ENCODE data around the gene NUCB1.
A peak's percentile ranks its signal among the peaks of the same experiment; 100 is the strongest.

The NUCB1 gene

DNA sequence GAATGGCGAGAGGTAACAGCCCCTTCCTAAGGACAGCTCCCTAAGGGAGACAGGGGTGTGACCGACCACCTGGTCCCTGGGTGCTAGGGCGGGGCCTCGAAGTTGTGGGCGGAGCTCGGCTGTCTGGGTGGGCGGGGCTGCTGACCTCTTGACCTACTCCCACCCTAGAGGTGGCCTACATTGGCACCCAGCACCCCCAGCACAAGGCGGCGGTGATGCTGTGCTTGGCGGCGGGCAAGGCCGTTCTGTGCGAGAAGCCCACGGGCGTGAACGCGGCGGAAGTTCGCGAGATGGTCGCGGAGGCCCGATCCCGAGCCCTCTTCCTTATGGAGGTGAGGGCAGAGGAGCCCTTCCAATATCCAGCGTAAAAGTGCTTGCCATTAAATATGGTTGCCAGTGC lies 35.8 kb downstream of the NUCB1 start:
- no peak for DNase-seq

- no peak for DNase-seq
Measured at GRCh38 chr19:48938256-48938655, 38.1 kb downstream of the NUCB1 start.

GRCh38 chr19:48940902-48941301 lies 40.8 kb downstream of the NUCB1 start:
- DNase-seq: no peak

GRCh38 chr19:48943081-48943480 lies 43.0 kb downstream of the NUCB1 start:
- DNase-seq: no peak

GRCh38 chr19:48945415-48945814 lies 45.3 kb downstream of the NUCB1 start:
- DNase-seq: no peak

DNA sequence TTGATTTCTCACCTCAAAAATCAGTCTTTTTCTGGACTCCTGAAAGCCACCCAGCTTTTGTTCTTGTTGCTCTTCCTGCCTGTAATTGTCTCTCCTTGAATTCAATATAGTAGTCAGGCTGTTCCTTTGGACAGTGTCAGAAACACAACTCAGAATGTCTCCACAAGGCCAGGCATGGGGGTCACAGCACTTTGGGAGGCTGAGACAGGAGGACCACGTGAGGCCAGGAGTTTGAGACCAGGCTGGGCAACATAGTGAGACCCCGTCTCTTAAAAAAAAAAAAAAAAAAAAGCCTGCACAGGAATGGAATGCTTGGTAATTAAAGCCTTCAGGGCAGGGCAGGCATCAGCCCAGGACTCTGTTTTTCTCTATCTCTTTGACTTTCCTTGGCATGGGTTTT lies 45.7 kb downstream of the NUCB1 start:
- DNase-seq: no peak

DNA sequence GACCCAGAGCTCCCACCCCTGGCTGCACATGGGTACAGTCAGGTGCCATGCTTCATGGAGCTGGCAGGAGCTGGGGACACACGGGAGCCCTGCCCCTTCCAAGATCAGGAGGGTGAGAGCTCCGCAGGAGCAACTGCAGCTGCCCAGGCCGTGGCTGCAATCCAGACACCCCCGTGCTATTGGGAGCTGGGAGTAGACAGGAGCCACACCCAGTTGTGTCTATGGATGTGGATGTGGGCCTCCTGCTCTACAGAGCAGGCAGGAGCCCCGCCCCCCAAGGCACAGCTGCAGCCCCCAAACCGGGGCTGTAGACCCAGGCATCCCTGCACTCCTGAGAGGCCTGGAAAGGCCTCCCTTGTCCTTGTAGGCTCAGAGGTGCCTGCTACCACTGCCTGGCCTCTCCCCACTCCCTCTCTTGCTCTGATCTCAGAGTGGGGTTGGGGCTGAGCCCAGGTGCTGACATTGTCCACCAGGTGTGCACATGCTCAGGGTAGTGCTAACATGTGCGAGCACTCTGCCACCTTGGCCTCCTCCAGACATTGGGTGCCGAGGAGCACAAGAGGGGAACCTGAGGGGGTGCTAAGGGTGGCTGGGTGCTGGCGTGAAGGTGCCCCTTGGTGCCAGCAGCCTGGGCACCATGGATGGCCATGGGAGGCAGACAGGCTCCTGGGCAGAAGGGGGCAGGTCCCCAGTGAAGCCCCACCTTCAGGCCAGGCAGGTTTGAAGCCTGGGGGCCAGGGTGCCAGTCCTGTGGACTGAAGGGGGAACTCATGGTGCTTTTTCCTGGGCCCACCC lies 46.5 kb downstream of the NUCB1 start:
- DNase-seq: no peak

DNA sequence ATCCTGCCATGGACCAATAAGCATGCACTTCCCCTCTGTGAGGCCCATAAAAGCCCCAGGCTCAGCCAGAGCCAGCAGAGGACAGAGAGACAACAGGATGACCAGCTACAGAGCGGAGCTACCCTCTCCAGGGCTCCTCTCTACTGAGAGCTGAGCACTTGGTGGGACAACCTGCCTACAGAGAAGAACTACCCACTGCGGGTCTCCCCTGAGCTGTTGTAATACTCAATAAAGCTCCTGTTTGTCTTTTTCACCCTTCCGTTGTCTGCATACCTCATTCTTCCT lies 47.1 kb downstream of the NUCB1 start:
- no peak for DNase-seq

DNA sequence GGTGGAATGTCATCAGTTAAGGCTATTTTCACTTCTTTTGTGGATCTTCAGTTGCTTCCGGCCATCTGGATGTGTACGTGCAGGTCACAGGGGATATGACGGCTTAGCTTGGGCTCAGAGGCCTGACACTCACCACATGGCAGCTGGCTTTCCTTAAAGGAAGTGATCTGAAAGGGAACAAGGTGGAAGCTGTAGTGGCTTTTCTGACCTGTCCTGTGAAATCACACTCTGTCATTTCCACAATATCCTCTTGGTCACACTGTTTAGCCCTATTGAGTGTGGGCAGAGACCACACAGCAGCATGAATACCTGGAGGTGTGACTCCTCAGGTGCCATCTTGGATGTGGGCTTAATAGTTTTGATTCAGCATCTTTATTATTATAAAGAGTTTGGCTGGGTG lies 50.0 kb downstream of the NUCB1 start:
- no peak for DNase-seq

- no peak for DNase-seq
Measured at GRCh38 chr19:48950830-48951519, 50.9 kb downstream of the NUCB1 start.

DNA sequence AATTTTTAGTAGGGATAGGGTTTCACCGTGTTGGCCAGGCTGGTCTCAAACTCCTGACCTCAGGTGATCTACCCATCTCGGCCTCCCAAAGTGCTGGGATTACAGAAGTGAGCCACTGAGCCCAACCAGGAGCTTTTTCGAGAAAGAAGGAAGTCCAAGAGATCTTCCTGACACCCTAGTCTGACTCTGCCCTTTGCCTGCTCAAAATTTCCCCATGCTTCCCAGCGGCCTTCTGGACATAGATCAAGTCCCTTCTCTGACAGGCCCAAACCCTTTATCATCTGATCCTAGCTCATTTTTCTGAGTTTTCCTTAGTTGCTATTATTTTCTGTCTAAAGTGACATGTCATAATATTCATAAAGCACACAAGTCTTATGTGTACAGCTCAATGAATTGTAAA lies 53.0 kb downstream of the NUCB1 start:
- DNase-seq: no peak

- no peak for DNase-seq
Measured at GRCh38 chr19:48953990-48954594, 54.0 kb downstream of the NUCB1 start.

DNA sequence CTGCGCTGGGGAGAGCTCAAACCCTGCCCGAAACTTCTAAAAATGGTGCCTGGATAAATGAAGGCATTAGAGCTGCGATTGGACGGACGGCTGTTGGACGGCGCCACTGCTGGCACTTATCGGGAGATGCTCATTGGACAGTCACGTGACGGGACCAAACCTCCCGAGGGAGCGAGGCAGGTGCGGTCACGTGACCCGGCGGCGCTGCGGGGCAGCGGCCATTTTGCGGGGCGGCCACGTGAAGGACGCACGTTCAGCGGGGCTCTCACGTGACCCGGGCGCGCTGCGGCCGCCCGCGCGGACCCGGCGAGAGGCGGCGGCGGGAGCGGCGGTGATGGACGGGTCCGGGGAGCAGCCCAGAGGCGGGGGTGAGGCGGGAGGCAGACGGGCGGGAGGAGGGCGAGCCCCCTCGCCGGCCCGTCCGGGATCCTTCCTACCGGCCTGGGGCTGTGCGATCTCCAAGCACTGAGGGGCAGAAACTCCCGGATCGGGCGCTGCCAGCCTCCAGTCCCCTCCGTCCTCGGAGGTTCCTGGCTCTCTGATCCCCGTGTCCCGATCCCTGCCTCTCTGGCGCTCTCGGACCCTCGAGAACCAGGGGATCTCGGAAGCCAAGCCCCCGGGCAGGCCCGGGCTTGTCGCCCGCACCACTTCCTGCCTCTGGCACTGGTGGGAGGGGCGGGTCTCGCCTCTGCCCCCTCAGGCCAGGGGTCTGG lies 54.6 kb downstream of the NUCB1 start, which contains the start of gene BAX:
Gene BAX (plus strand): TSS at position 281 of the 713 bp plus-strand sequence. CDS start 54 bp downstream, at position 335.
- DNase-seq: peak; percentile 86 to 89

DNA sequence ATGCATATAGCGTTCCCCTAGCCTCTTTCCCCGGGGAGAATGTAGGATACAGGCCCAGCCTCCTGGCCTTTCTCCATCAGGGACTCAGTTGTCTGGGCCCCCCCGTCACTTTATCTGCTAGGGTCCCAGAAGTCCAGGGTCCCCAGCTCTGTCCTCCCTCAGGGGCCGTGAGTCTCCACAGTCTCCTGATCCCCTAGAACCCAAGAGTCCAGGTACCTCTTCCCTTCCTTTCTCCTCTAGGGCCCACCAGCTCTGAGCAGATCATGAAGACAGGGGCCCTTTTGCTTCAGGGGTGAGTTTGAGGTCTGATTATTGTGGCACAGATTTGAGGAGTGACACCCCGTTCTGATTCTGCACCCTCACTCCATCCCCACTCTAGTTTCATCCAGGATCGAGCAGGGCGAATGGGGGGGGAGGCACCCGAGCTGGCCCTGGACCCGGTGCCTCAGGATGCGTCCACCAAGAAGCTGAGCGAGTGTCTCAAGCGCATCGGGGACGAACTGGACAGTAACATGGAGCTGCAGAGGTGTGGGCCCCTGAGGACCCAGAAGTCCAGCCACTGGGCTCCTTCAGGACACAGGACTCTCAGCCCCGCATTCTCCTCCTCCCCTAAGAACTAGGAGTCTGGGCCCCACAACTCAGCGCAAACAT lies 55.3 kb downstream of the NUCB1 start:
- DNase-seq: no peak

DNA sequence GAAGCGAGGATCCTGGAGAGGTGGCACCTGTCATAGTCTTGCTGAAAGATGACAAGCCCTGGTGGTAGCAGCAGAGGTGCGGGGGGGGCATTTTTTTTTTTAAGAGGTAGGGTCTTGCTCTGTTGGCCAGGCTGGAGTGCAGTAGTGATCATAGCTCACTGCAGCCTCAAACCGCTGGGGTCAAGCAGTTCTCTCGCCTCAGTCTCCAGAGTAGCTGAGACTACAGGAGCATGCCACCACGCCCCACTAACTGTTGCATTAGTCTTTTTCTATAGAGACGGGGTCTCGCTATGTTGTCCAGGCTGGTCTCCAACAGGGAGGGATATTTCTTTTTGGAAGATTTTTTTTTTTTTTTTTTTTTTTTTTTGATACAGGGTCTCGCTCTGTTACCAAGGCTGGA lies 57.9 kb downstream of the NUCB1 start:
- DNase-seq: no peak

- DNase-seq: no peak
Measured at GRCh38 chr19:48959341-48960239, 59.5 kb downstream of the NUCB1 start.

GRCh38 chr19:48961051-48961649 lies 61.0 kb downstream of the NUCB1 start:
- DNase-seq: no peak

- DNase-seq: no peak
Measured at GRCh38 chr19:48961673-48962028, 61.5 kb downstream of the NUCB1 start.

- DNase-seq: peak; percentile 53 to 66
Measured at GRCh38 chr19:48962029-48962848, 62.1 kb downstream of the NUCB1 start.

- no peak for DNase-seq
Measured at GRCh38 chr19:48962849-48963165, 62.7 kb downstream of the NUCB1 start.
